ENCODE data around the gene PRKACA. TPM values are rescaled to one million over a fixed set of nuclear protein-coding genes. Genes with fewer than 3 reads are reported as not detected.

The PRKACA gene
- total and polyA plus RNA-seq, 2 donors (not counting 3 experiments of a cell fraction or from before 2014, with no cell fraction given) = 44.2 to 97.5 TPM

DNA sequence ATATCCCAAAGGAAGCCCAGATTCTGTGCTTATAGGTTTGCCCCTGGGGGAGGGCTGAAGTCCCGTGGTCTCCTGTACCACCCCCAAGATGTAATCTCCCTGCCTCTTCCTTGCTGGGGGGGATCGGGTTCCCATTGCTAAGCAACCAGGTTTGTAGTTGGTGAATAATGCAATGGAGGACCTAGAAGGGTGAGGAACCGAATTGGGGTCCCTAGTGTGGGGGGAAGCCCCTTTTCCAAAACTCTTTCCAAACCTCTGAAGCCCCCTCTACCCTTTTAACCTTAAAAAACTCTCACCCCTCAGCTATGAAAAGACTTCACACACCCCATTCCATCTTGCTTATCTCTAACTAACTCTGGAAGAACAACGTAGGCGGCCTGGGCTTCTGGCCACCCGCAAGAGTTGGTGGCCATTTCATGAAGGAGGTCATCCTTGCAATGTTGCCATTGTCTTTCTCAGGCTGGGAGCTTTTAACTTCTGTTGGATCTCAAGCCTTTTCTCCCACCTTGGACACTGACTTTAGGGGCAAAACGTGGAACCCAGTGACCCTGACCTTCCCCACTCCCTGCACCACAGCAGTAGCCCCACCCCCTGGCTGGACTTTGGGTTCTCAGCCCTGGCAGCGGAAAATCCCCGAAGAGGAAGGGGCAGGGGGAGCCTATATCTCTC is 56.3 kb downstream of the PRKACA start:
- H3K4me3 ChIP-seq (replicated peaks in 1 of 3; ENCODE audit: insufficient read depth in 1 of 3, low read depth in 1 of 3, low read length in 3 of 3) = no peak overlapping the region
- H3K4me1 ChIP-seq (ENCODE audit: control insufficient read depth, extremely low read depth, insufficient read depth, low read length) = no peaks in the 10 kb centered on the region
- intact Hi-C loops (cut with micrococcal nuclease) = no loop called here
- H3K27me3 ChIP-seq (ENCODE audit: control insufficient read depth in 2 of 2, insufficient read depth in 2 of 2, low read length in 2 of 2) = peaks cover 7 to 8% of the 10 kb centered on the region in 2 experiments
- no peaks in the 10 kb centered on the region for H4K20me1 ChIP-seq (replicated peaks; ENCODE audit: control insufficient read depth, extremely low read depth, insufficient read depth, low read length)
- no peaks in the 10 kb centered on the region for H3K9me1 ChIP-seq (replicated peaks; ENCODE audit: control insufficient read depth, extremely low read depth, insufficient read depth, low read length)
- BruUV-seq (replicated peaks) = no TSS peak
- DNase-seq (ENCODE audit: low read depth, low spot score) (no peak), FAIRE-seq (no peak)
- no peaks in the 10 kb centered on the region for H3K79me2 ChIP-seq (ENCODE audit: control insufficient read depth, insufficient read depth, low read length)
- TF ChIP-seq POLR2A (IDR thresholded peaks at IDR 0.05; ENCODE audit: low read depth, low read length) = no peak
- TF ChIP-seq, protein P1, sequence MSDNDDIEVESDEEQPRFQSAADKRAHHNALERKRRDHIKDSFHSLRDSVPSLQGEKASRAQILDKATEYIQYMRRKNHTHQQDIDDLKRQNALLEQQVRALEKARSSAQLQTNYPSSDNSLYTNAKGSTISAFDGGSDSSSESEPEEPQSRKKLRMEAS (IDR thresholded peaks at IDR 0.05; ENCODE audit: insufficient read depth, insufficient read length) = no peak
- TF ChIP-seq GATA2 (IDR thresholded peaks at IDR 0.05; ENCODE audit: insufficient read depth, insufficient read length, low read depth, low read length) = no peak
- H3K4me2 ChIP-seq (ENCODE audit: insufficient read depth, low read length) = no peak overlapping the region
- H3K27ac ChIP-seq (ENCODE audit: insufficient read depth, low read depth, low read length) = no peak overlapping the region
- no peaks in the 10 kb centered on the region for H3K9me3 ChIP-seq (replicated peaks; ENCODE audit: control insufficient read depth, insufficient read depth, low read length)
- no peak overlapping the region for H3K9ac ChIP-seq (replicated peaks; ENCODE audit: extremely low read depth, insufficient read depth, low read length)
- no peak overlapping the region for H2AFZ ChIP-seq (ENCODE audit: low read depth, low read length)
- ChIA-PET CTCF (interaction anchor here (1.2 to 4.6 kb wide), 5 partner anchors 11 to 183 kb away, joined by 3 to 58 read pairs (median 24); partner anchors contain the start of genes MISP3 and NANOS3), POLR2A (no interaction called here)
- H3K36me3 ChIP-seq (ENCODE audit: control insufficient read depth in 2 of 2, extremely low read depth in 1 of 2, insufficient read depth in 2 of 2, low read length in 2 of 2) = no peaks in the 10 kb centered on the region
- dilution Hi-C loops (cut with MboI; ENCODE audit: extremely low pct_ligation_motif_present, low sequenced_read_pairs) = no loop called here

DNA sequence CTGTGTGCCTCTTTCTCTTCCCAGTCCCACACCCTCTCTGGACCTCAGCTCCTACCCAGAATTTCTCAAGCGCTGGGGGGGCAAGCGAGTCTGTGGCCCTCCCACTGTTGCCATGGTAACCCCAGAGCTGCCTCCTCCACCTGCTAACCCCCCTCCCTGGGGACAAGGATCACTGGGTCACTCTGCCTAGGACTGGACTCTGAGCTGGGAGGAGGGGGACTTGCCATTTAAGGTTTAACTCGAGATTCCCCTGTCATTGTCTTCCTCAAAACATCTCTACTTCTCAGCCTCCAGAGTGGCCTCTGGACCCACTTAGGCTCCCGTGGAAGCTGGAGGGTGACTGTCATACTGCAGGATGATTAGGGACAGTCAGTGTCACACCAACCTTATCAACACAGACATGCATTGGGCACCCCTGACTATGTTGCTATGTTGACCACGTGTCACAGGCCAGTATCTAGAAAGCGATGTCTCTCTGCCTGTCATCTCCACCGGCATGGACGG is 57.9 kb downstream of the PRKACA start:
- Histone ChIP-seq H3K27me3 (ENCODE audit: control insufficient read depth in 2 of 2, insufficient read depth in 2 of 2, low read length in 2 of 2) (peaks cover 7 to 8% of the 10 kb centered on the region in 2 experiments), H3K27ac (ENCODE audit: insufficient read depth, low read depth, low read length) (no peak overlapping the region), H3K9me3 (replicated peaks; ENCODE audit: control insufficient read depth, insufficient read depth, low read length) (no peaks in the 10 kb centered on the region), H4K20me1 (replicated peaks; ENCODE audit: control insufficient read depth, extremely low read depth, insufficient read depth, low read length) (no peaks in the 10 kb centered on the region), H3K36me3 (ENCODE audit: control insufficient read depth in 2 of 2, extremely low read depth in 1 of 2, insufficient read depth in 2 of 2, low read length in 2 of 2) (no peaks in the 10 kb centered on the region), H3K79me2 (ENCODE audit: control insufficient read depth, insufficient read depth, low read length) (no peaks in the 10 kb centered on the region), H3K9ac (replicated peaks; ENCODE audit: extremely low read depth, insufficient read depth, low read length) (no peak overlapping the region), H2AFZ (ENCODE audit: low read depth, low read length) (no peak overlapping the region), H3K4me2 (ENCODE audit: insufficient read depth, low read length) (no peak overlapping the region), H3K9me1 (replicated peaks; ENCODE audit: control insufficient read depth, extremely low read depth, insufficient read depth, low read length) (no peaks in the 10 kb centered on the region), H3K4me3 (replicated peaks in 1 of 3; ENCODE audit: insufficient read depth in 1 of 3, low read depth in 1 of 3, low read length in 3 of 3) (no peak overlapping the region), H3K4me1 (ENCODE audit: control insufficient read depth, extremely low read depth, insufficient read depth, low read length) (no peaks in the 10 kb centered on the region)
- intact Hi-C loops (cut with micrococcal nuclease) (loop anchor here (5.0 kb wide), 1 partner anchor 177 kb away; no protein-coding TSS in a partner anchor), dilution Hi-C loops (cut with MboI; ENCODE audit: extremely low pct_ligation_motif_present, low sequenced_read_pairs) (no loop called here)
- DNase-seq (ENCODE audit: low read depth, low spot score) (no peak), FAIRE-seq (no peak)
- BruUV-seq (replicated peaks) = no TSS peak
- POLR2A ChIA-PET = no interaction called here
- CTCF ChIA-PET = interaction anchor here (0.9 to 4.6 kb wide), 32 partner anchors 9 to 181 kb away, joined by 3 to 58 read pairs (median 7); partner anchors contain the start of genes ASF1B, IL27RA, MISP3 and NANOS3
- TF ChIP-seq CTCF (IDR thresholded peaks at IDR 0.05; ENCODE audit: extremely low read depth in 1 of 2, insufficient read depth in 1 of 2, low read depth in 1 of 2, low read length in 2 of 2) (no peak), POLR2A (IDR thresholded peaks at IDR 0.05; ENCODE audit: low read depth, low read length) (no peak), FOS (IDR thresholded peaks at IDR 0.05; ENCODE audit: borderline replicate concordance, insufficient read depth, low read length) (no peak), GATA2 (IDR thresholded peaks at IDR 0.05; ENCODE audit: insufficient read depth, insufficient read length, low read depth, low read length) (no peak), JUN (IDR thresholded peaks at IDR 0.05; ENCODE audit: borderline replicate concordance, insufficient read depth, insufficient read length, low read depth) (no peak), POLR2AphosphoS5 (IDR thresholded peaks at IDR 0.05; ENCODE audit: insufficient read depth, low read depth, low read length) (no peak), EZH2 (IDR thresholded peaks at IDR 0.05; ENCODE audit: borderline replicate concordance, low read depth, low read length, severe bottlenecking) (no peak)
- TF ChIP-seq, protein P1 (IDR thresholded peaks at IDR 0.05; ENCODE audit: insufficient read depth, insufficient read length) = no peak

Measured in endothelial cell of umbilical vein (primary cell).